Measurements from ENCODE around the gene GPX5.
"Not testable (repeated sequence)": the region's sequence is repeated elsewhere in the genome, so short reads cannot be mapped to it uniquely, and the experiment has no call there.

Gene GPX5

GRCh38 chr6:28512387-28512786 lies 13.3 kb upstream of the GPX5 start:
- not testable (repeated sequence) for DNase-seq (ENCODE audit: low read depth, low spot score)

- no peak for DNase-seq (ENCODE audit: low read depth, low spot score)
Measured at GRCh38 chr6:28515676-28516075, 10.0 kb upstream of the GPX5 start, which contains the start of gene GPX6. GPX6 (minus strand) TSS chr6:28515793; CDS start chr6:28515743, 50 bp downstream.

- DNase-seq (ENCODE audit: low read depth, low spot score): no peak
Measured at GRCh38 chr6:28517964-28518363, 7.7 kb upstream of the GPX5 start.

- DNase-seq (ENCODE audit: low read depth, low spot score): peak; percentile 48
Measured at GRCh38 chr6:28522594-28523240, 3.0 kb upstream of the GPX5 start.

DNA sequence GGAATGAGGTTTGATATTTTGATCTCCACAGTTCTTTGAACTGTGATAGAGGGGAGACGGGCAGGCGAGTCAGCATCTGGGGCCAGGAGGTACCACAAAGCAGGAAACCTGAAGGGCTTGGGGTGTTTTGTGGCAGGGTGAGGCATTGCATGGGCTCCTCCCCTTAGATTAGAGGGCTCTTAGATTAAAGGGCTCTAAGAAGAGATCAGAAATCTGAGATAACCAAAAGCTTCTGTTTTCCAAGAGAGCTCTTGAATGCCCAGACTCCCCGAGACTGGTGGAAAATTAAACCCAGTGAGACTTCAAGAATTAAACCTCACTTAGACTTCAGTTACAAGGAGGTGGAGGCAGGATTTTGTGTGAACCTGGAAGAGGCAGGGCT lies 2.4 kb upstream of the GPX5 start:
- peak; percentile 20 for DNase-seq (ENCODE audit: low read depth, low spot score)

DNA sequence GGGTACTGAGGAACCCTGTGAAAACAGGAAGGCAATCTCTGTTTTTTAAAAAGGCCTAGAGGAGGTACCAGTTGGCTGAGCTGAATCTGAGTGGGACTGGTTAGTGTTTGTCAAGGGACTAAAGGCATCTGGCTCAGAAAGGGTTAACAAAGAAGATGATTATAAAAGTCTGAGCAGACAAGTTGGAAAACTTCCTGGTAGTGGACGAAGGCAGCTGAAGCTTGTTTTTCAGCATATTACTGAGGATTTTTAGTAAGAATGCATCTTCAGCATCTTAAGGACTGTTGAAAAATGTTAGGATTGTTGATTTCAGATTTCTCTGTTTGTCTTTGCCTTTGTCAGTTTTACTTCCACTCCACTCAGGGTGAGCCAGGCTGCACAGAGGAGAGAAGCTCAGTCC lies 5.1 kb downstream of the GPX5 start:
- no peak for DNase-seq (ENCODE audit: low read depth, low spot score)

- peak; percentile 75 for DNase-seq (ENCODE audit: low read depth, low spot score)
Measured at GRCh38 chr6:28531479-28532128, 5.9 kb downstream of the GPX5 start.

DNA sequence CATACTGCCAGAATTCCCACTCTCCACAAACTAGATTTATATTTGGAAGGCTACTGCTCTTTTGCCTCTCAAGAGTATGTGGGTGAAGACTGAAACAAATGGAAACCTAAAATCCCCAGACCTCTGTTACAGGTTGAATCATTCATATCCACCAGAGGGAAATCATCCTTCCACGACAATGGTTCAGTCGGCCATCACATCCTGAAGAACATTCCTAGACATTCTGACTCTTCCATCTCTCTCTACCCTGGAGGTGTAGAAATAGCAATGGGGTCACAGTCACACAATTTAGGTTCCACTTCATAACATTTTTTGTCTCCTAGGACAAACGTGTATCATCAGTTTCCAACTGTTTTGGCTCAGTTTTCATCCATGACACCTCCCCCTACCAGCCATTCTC lies 8.6 kb downstream of the GPX5 start:
- no peak for DNase-seq (ENCODE audit: low read depth, low spot score)

DNA sequence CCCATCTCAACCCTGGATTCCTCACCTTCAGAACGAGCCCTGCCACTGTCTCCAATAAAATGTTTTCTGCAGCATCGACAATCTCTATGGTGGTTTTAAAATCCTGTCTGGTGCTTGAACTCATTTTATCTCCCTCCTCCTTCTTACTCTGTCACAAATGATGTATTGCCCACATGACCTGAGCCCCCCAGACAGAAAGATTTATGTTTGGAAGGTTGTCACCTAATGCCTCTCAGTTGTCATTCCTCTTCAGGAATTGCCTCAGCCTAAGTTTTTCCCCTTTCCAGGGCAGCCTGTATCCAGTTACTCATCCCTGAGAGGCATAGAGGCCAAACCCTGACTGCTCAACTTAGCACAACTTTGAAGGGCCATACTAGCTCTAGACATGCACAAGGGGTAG lies 9.2 kb downstream of the GPX5 start:
- no peak for DNase-seq (ENCODE audit: low read depth, low spot score)

DNA sequence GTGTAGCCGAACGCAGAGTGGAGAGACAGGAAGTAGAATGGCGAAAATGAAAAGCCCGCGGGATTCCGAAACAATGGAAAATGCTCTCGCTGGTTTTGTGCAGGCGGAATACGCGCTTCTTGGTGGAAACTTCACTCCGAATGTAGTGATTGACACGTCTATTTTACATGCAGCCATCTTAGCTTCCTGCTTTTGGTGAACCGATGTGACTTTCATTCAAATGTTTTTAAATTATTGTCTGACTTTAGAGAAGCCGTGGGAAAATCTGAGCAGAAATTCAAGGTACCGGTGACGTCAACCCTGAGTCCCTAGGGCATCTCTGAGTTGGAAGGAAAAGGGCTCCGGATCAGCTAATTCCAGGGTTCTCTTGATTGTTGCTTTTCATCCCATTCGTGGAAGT lies 11.4 kb downstream of the GPX5 start:
- DNase-seq (ENCODE audit: low read depth, low spot score): peak; percentile 53

GRCh38 chr6:28537509-28538140 lies 11.9 kb downstream of the GPX5 start:
- DNase-seq (ENCODE audit: low read depth, low spot score): peak; percentile 70

- no peak for DNase-seq (ENCODE audit: low read depth, low spot score)
Measured at GRCh38 chr6:28541996-28542395, 16.3 kb downstream of the GPX5 start.

DNA sequence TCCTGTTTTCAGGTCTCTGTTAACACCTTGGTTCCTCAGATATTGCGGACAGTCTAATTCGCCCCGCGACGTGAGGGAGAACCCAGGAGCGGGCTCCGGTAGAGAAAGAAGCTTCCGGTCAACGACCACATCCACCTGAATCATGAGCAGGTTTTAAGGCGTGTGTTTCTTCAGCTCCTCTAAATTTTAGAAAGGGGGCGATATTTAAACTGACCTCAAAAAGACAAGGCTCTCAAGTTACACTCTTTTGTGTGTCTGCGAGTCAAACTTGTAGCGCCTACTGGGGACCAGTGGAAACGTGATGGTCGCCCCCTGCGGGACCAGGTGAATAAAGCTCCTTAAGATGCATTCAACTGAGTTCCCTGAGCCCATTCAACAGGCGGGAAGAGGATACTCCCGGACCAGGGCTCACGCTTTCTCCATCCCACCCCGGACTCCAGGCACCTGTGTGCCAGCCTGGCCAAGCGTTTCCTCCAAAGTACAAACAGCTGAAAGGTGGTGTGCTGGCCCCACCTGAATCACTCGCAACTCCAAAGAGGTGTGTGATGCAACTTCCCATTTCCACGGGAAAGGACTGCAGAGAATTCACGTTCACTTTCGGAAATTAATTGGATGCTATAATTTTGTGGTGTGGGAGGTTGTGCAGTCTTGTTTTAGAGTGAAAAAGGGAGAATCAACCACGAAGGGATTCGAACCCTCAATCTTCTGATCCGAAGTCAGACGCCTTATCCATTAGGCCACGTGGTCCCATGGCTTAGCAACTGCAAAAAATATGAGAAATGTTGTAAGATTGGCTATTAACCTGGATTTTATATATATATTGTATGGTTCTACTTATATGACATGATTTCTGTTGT lies 17.0 kb downstream of the GPX5 start:
- peak; percentile 97 for DNase-seq (ENCODE audit: low read depth, low spot score)

- DNase-seq (ENCODE audit: low read depth, low spot score): peak; percentile 77
Measured at GRCh38 chr6:28543651-28544610, 18.2 kb downstream of the GPX5 start.

DNA sequence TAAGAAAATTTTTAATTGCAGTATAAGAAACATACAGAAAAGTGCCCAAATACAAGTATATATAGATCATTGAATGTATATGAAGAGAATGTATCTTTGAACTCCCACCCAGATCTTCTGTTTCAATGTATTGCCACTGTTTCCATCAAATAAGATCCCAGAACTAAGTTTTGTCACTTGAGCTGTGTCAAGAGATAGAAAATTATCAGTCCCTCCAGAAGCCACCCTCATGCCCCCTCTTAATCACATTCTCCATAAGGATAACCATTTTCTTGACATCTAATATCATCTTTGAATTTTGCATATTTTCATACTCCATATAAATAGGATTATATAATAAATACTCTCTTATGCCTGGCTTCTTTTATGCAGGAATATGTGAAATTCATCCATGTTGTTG lies 20.3 kb downstream of the GPX5 start:
- no peak for DNase-seq (ENCODE audit: low read depth, low spot score)

DNA sequence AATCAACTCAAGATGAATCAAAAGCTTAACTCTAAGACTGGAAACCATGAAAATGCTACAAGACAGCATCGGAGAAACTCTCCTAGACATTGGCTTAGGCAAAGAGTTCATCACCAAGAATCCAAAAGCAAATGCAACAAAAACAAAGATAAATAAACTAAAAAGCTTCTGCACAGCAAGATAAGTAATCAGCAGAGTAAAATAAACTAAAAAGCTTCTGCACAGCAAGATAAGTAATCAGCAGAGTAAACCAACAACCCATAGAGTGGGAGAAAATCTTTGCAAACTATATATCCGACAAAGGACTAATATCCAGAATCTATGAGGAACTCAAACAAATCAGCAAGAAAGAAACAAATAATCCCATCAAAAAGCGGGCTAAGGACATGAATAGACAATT lies 21.3 kb downstream of the GPX5 start:
- not testable (repeated sequence) for DNase-seq (ENCODE audit: low read depth, low spot score)

- no peak for DNase-seq (ENCODE audit: low read depth, low spot score)
Measured at GRCh38 chr6:28551891-28552666, 26.4 kb downstream of the GPX5 start.

DNA sequence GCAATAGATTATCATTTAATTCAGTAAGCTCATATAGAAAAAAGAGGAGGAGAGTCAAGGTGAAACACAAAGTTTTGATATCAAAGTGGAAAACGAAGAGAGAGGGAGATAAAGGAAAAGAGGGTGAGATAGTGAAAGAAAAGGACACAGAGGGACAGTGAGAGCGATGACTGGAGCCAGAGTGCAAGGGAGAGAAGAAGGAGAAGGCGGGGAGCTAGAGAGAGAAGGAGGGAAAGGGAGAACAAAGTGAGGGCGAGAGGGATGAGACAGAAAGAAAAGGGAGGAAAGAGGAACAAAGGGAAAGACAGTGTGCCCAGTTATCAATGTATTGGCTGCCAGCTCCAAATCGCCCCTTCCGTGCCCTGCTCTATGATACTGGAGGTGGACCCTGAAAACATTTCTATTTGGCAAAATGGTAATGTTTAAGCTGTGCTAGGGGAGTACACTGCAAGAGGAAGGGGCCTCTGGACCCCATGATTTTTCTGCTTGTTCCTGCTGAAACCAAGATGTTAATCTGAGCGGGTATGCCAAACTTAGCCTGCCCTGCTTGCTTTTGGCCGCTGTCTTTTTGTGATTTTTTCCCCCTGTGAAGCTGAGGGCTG lies 27.8 kb downstream of the GPX5 start:
- DNase-seq (ENCODE audit: low read depth, low spot score): no peak

GRCh38 chr6:28553986-28554881 lies 28.6 kb downstream of the GPX5 start:
- DNase-seq (ENCODE audit: low read depth, low spot score): peak; percentile 20
